HFF-Myc (cell line): ENCODE results near the gene CFAP46.

Experiments used
- DNase-seq: peaks from one replicate; pipeline ENCODE4 v3.0.0-alpha.2; 2011; ENCODE audit warnings: low read depth; ENCODE audit errors: extremely low read depth
- H3K4me3 ChIP-seq: replicated peaks from 2 replicates; pipeline ENCODE4 v1.5.1; 2011; ENCODE audit warnings: low read depth, mild to moderate bottlenecking, control low read depth, low read length
- TF ChIP-seq, protein P1 (sequence below): IDR thresholded peaks from 2 replicates; pipeline ENCODE4 v1.5.1; 2012; ENCODE audit warnings: mild to moderate bottlenecking, low read depth, low read length, control low read depth; ENCODE audit errors: missing control alignments

Gene CFAP46

DNA sequence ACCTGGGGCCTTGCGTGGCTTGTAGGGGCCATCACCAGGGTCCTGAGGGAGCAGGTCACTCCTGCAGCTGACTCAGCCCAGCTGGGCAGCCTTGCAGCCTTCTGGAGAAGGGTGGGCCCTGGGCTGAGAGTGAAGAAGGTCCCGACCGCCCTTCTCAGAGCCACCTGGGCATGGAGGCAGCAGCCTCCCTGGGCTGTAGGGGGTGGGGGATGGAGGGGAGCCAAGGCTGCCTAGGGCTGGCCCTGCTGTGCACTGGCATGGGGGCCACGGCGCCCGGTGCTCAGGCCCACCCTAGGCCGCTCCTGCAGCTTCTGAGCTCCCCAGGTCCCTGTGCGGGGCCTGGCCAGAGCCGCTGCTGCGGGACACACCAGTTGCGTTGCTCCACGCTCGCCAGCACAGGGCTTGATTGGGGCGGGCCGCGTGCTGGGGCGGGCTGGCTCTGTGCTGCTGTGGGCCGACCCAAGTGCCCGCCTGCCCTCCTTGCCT is 92.8 kb downstream of the CFAP46 start:
- no peak overlapping the region for H3K4me3 ChIP-seq
- TF ChIP-seq, protein P1, sequence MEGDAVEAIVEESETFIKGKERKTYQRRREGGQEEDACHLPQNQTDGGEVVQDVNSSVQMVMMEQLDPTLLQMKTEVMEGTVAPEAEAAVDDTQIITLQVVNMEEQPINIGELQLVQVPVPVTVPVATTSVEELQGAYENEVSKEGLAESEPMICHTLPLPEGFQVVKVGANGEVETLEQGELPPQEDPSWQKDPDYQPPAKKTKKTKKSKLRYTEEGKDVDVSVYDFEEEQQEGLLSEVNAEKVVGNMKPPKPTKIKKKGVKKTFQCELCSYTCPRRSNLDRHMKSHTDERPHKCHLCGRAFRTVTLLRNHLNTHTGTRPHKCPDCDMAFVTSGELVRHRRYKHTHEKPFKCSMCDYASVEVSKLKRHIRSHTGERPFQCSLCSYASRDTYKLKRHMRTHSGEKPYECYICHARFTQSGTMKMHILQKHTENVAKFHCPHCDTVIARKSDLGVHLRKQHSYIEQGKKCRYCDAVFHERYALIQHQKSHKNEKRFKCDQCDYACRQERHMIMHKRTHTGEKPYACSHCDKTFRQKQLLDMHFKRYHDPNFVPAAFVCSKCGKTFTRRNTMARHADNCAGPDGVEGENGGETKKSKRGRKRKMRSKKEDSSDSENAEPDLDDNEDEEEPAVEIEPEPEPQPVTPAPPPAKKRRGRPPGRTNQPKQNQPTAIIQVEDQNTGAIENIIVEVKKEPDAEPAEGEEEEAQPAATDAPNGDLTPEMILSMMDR, result no peak
- DNase-seq, result no peak

DNA sequence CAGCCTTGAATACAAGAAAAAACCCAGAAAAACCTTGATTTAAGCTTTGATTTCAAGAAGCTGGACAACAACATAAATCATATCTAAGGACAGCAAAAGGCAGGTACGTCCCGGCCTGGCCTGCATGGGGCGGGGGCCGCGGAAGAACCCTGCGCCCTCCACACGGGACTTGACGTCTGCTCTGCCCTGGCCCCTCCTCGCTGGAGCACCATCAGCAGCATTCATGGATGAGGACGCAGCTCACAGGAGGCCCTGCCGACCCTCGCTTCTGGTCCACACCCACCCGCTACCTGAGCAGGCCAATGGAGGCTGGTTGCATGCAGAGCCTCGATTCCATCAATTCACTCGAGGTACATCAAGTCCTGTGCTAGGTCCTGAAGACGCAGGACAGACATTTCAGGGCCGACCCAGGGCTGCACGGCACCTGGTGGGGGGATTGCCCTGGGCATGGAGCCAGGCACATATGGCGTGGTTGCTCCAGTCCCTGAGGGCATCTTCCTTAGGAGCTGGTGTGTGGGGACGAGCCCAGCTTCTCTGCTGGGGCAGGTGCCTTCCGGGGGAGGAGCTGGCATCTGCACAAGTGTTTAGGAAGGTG is 93.3 kb downstream of the CFAP46 start:
- TF ChIP-seq, protein P1, result no peak
- no peak overlapping the region for H3K4me3 ChIP-seq
- no peak for DNase-seq

DNA sequence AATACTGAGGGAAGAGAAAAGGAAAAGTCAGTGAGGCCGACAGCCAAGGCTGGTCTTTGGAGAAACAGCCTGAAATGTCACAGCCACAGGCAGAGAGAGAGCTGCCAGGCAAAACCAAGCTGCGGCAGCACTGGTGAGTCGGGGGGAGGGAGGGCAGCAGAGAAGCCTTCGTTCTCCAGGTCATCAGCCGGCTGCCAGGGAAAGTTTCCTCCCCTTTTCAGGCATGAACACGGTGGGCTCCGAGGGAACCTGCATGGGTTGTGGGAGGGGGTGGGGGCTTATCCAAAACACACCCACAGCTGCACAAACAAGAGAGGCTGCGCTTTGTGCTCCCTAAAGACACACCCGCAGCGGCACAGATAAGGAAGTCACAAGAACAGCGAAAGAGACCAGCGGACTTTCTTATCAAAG is 94.1 kb downstream of the CFAP46 start:
- DNase-seq, result no peak
- H3K4me3 ChIP-seq, result no peak overlapping the region
- TF ChIP-seq, protein P1, result no peak

DNA sequence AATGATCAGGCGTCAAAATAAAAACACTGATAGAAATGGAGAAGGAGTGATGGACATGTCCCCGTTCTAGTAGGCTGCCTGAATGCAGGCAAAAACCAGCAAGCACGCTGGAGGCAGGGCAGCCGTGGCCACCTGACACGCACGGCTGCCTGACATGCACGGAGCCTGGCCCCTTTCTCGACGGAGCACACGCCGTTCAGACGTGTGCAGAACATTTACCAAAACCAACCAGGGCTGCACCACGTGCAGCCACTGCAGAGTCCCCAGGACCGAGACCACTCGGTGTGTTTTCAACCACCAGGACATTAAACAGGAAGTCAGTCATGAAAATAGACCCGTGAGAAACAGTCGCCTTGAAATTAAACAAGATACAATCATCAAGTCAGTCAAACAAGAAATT is 94.5 kb downstream of the CFAP46 start:
- H3K4me3 ChIP-seq, result no peak overlapping the region
- no peak for DNase-seq
- TF ChIP-seq, protein P1, result no peak

DNA sequence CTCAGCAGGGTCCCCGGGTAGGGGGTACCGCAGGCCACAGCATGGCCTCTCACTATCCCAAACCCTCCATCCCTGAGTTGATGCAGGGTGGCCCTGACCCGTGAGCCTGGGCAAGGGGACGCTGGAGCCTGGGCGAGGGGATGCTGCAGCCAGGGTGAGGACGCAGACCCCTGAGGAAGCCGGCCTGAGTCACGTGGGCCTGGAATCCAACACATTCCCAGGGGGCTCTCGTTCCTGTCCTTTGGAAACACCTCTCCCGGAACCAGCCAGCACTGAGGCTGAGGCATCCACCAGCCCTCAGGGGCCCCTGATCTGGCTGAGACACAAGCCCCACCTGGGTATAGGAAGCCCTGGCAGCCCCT is 95.0 kb downstream of the CFAP46 start:
- H3K4me3 ChIP-seq, result no peak overlapping the region
- TF ChIP-seq, protein P1, result no peak
- DNase-seq, result no peak

DNA sequence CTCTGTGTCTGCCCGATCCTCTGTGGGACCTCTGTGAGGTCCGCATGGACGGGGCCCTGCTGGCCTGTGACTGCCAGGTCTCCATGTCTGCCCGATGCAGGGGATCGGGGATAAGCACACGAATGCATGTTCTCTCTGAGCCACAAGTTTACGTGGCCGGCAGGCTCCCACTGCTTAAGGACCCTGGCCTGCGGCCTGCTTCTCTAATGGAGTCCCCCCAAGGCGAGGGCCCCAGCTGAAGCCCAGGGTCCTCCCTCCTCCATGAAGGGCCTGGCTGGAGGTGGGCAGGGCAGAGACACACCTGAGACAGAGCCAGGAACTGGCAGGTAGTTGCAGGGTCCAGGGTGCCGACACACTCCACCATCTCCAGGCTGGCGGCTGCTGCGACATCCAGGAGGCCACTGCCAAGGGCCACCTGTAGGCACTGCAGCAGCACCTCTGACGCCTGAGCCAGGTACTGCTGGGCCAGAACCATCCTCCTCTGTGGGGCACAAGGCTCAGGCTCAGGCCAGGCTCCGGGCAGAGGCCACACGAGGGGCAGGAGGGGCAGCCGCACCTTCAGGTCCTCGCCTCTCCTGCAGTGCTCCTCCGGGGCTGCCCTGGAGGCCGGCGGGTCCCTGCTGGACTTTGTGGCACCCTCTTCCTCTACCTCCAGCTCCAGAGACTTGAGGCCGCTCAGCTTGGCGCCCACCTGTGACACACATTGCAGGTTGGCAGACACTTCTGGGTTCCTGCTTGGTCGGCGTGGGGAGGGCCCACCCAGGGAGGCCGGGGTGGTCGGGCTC is 95.5 kb downstream of the CFAP46 start:
- TF ChIP-seq, protein P1, result no peak
- no peak overlapping the region for H3K4me3 ChIP-seq
- no peak for DNase-seq
